ENCODE data around the gene RBM33.
A peak's percentile ranks its signal among the peaks of the same experiment; 100 is the strongest.

RBM33 gene

GRCh38 chr7:155631155-155631554, 13.3 kb upstream of the RBM33 start:
- DNase-seq = no peak

- DNase-seq = no peak
These were observed 8.6 kb upstream of the RBM33 start for GRCh38 chr7:155635817-155636216.

GRCh38 chr7:155637155-155637554, 7.3 kb upstream of the RBM33 start:
- DNase-seq = no peak

GRCh38 chr7:155638366-155638765, 6.1 kb upstream of the RBM33 start:
- DNase-seq = no peak

GRCh38 chr7:155639958-155640520, 4.4 kb upstream of the RBM33 start:
- no peak for DNase-seq

GRCh38 chr7:155640629-155641028, 3.8 kb upstream of the RBM33 start:
- no peak for DNase-seq

- DNase-seq = no peak
These were observed 670 bp upstream of the RBM33 start for GRCh38 chr7:155643804-155644177.

GRCh38 chr7:155644971-155645509, 579 bp downstream of the RBM33 start:
- DNase-seq = peak in 1 of 2 experiments; percentile 12

GRCh38 chr7:155645662-155646061, 1.2 kb downstream of the RBM33 start:
- no peak for DNase-seq

- DNase-seq = no peak
These were observed 2.2 kb downstream of the RBM33 start for GRCh38 chr7:155646669-155647068.

- DNase-seq = no peak
These were observed 2.8 kb downstream of the RBM33 start for GRCh38 chr7:155647302-155647701.

GRCh38 chr7:155647734-155648133, 3.3 kb downstream of the RBM33 start:
- no peak for DNase-seq

GRCh38 chr7:155648752-155649339, 4.4 kb downstream of the RBM33 start:
- no peak for DNase-seq

GRCh38 chr7:155649588-155649987, 5.1 kb downstream of the RBM33 start:
- no peak for DNase-seq

- DNase-seq = no peak
These were observed 8.0 kb downstream of the RBM33 start for GRCh38 chr7:155652156-155653114.

GRCh38 chr7:155653803-155654202, 9.3 kb downstream of the RBM33 start:
- DNase-seq = peak; percentile 64 to 66

- DNase-seq = no peak
These were observed 12.4 kb downstream of the RBM33 start for GRCh38 chr7:155656891-155657290.

GRCh38 chr7:155660059-155660757, 15.7 kb downstream of the RBM33 start:
- DNase-seq = peak in 1 of 2 experiments; percentile 10

- no peak for DNase-seq
These were observed 16.3 kb downstream of the RBM33 start for GRCh38 chr7:155660758-155661093.

GRCh38 chr7:155662343-155663043, 18.0 kb downstream of the RBM33 start:
- DNase-seq = no peak

- DNase-seq = no peak
These were observed 19.5 kb downstream of the RBM33 start for GRCh38 chr7:155663937-155664336.

All from AML-193 (cell line).